Stimulated activated CD4-positive, alpha-beta T cell treated with anti-CD3 and anti-CD28 coated beads, Interleukin-12 subunit alpha, Interleukin-12 subunit beta, amount 100 ng/mL, for 4 hours (primary cell): Measurements from ENCODE around the gene RCC2.
A peak's percentile ranks its signal among the peaks of the same experiment; 100 is the strongest.
"Not testable (repeated sequence)": the region's sequence is repeated elsewhere in the genome, so short reads cannot be mapped to it uniquely, and the experiment has no call there.

Experiments
- DNase-seq: peaks from one replicate; pipeline ENCODE4 v3.0.0-alpha.2; 2020

Gene RCC2

DNA sequence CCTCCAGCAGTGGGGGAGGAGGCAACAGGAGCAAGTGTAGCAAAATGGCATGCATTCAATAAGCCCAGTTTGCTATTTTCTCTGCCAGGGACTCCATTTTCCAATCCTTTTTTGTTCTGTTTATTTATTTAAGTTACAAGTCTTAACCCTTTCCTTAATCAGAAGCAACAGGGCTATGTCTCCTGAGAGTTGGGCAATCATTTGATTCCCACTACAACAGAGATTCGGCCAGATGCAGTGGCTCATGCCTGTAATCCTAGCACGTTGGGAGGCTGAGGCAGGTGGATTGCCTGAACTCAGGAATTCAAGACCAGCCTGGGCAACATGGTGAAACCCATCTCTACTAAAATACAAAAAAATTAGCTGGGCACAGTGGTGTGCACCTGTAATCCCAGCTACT lies 25.5 kb downstream of the RCC2 start:
- no peak for DNase-seq

DNA sequence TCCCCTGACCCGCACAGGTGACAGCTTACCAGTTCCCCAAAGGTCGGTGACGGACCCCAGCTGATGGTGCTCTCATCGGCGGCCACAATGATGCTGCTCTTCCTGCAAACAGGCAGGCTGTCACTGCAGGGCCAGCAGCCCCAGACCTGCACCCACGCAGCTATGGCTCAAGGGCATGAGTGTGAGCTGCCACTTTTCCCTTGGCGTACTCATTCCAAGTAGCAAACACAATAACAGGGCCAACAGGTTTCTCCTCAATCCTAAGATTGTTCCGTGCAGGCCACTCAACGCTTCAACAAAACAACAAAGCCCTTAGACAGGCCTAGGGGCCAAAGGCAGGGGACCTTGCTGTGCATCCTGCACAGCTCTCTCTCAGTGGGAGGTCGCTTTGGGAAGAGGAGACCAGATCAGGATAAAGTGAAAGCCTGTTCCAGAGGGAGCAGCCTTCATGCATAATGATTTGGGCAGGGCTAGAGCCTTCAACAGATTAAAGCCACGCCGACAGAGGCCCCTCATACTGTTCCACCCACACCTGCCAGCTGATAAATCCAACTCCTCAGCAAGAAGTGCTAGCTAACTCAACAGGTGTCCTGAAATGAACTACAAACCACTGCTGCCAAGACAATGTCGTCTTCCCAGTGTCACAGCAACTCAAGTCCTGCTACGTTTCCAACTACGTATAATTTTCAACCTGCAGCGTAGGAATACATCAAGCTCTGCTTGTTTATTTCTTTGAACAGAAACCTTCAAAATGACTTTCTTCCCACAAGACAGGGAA lies 27.2 kb downstream of the RCC2 start:
- no peak for DNase-seq

DNA sequence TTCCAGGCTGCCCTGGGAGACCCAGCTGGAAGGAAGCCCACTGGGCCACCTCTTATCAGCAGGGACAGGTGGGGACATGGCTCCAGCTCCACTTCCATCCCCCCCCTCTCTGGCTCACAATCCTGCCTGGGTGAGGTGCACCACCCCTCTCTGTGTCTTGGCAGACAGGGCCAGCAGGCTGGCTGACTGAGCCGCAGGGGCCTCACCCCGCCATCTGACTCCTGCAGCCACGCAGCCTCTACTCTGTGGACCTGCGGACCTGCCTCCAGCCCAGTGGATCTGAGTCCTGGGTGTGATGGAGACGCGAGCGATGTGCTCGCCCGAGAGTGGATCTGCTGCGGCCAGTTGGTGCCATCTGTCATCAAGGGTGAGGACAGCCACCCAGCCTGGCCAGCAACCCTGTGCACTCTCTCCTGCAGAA lies 30.1 kb downstream of the RCC2 start:
- DNase-seq = no peak

DNA sequence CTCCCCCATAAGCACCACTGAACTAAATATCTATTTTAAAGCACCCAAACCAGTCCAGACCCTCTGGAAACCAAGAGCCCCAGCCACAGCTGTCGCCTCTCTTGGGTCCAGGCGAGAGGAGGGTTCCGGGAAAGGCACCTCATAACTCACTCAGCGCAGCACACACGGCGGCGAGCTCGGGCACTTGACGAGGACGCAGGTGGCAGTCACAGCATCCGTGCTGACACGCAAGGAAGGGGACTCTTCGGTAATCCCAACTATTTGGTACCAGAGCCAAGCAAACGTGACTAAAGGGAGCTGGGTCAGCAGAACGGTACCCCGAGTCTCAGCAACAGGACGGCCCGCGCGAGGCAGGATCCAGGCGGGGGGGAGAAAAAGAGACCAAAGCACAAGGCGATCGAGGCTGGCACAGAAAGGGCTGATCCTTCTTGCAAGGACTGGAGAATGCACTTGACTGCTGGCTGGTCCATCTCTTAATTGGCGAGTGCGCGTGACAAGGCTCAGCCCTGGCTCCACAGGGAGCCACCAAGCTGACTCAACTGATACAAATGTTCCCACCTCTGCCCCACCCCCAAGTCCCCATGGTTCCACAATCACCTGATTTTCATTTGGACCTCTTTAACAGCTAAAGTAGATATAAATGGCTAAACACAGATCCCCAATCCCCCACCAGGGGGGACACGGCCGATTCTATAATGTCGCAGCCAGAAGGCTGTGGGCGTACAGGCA lies 31.5 kb downstream of the RCC2 start:
- DNase-seq = not testable (repeated sequence)

DNA sequence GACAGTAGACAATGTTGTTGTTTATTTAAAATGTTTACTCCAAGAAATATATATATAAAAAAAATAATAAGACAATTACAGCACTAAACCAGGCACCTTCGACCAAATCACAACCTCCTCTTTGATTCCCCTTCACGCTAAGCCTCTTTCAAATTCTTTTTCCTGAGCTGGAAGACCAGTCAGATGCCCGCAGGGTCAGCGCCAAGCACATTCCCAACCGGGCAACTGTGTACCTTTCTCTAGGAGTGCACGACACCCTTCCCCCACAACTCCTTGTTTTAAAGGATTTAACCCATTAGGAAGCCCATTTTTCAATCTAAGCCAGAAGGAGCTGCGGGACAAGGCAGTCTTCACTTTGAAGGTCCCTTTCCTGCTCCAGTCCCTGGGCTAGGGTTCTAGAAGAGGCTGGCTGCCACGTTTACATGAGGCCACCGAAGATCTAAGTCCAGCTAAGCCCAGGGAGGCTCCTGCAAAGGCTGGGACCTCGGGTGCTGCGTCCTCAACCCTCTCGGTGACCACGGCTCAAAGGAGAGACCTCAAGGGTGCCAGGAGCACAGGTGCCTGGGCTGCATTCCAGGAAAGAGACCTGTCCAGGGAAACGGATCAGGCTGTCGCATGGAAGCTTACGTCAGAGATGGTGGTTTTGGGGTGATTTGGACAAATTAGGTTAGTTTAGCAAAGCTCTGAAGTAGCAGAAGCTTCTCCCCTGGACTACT lies 32.6 kb downstream of the RCC2 start:
- not testable (repeated sequence) for DNase-seq

DNA sequence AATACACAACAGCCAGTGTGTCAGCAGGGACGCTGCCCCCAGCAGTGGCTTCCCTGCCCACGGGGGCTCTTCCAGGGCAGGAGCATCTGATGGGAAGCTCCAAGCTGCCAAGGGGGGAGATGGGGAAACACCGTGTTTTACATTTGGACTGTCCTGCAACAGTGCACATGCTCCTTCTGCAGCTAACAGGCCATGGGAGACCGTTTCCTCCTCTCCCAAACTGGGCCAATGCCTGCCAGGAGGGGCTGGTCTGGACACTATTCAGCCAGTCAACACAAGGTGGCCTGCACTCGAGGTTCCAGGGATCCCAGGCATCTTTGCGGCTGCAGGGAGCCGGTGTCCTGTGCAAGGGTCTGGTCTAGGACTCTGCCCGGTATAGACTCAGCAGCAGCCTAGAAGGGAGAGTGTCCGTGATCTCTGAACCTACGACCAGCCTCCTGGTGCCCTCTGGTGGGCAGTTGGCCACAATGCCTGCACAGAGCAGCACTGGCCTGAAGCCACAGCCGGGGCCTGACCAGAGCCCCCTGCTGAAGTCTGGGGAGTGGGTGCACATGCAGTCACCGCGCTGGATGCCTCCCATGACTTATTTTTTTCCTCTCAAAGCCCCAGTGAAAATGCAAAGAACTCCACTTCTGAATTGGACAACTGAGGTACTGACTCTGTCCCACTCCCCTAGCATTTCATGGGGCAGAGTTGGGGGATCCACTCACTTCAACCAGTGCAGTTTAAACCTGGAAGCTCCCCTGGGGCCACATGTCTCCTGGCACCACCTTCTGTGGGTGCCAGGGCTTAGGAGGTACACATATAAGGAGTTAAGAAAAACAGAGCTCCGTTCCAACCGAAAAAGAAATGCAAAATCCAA lies 33.3 kb downstream of the RCC2 start:
- peak; percentile 33 for DNase-seq

DNA sequence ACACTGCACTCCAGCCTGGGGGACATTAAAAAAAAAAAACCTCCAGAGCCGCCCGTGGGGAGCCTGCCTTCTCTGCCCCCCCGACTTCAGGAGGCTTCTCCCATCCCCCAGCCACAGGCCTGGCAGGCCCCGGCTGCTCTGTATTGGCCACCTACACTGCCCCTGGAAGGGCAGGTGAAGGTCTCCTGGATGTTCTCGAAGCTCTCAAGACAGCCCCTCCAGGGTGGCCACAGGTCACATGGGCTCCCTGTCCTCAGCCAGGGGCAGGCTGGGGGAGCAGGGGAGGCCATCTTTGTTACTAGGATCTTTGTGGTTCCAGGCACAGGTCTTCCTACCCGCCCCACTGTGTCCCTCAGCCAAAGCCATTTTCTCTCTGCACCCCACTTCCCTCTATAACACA lies 34.7 kb downstream of the RCC2 start:
- no peak for DNase-seq

DNA sequence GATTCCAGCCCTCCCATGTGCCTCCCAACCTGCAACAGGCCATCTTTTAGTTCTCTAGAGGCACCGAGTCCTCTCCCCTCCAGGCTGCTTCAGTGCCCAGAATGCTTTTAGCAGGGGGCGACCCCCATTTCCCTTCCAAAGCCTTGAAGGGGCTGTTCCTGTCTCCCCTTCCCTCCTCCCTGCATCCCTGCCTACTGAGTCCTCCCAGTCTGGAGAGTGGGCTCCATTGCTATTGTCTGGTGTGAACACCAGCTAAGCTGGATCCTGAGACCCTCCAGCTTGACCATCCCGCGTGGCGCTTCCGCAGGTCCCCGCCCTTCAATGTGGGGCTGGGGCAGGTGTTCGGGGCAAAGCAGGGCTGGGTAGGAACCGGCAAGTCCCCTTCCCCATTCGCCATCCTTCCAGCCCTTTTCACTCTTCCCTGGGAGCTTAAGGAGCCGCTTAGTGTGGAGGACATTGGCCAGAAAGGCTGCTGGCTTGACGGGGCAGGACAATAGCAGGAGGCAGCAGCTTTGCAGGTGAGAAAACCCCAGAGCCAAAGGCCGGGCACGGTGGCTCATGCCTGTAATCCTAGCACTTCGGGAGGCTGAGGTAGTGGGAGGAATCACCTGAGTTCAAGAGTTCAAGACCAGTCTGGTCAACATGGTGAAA lies 35.3 kb downstream of the RCC2 start:
- DNase-seq = no peak

DNA sequence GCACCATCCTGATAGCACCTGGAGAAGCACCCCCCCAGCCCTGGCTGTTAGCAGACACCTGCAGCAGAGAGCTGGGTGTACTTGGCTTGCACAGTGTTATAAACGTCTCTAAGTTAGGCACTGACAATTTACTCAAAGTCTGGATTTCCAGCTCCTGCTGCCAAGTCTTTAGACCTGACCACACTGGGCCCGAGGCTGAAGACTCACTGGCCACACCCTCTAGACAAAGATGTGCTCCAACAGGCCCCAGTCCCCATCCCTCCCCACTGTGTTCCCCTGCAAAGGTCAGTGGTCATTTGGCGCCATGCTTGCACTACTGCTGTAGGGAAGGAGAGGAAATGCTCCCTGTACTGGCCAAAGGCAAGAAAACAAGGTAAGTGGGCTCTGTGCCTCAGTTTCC lies 36.4 kb downstream of the RCC2 start:
- no peak for DNase-seq

DNA sequence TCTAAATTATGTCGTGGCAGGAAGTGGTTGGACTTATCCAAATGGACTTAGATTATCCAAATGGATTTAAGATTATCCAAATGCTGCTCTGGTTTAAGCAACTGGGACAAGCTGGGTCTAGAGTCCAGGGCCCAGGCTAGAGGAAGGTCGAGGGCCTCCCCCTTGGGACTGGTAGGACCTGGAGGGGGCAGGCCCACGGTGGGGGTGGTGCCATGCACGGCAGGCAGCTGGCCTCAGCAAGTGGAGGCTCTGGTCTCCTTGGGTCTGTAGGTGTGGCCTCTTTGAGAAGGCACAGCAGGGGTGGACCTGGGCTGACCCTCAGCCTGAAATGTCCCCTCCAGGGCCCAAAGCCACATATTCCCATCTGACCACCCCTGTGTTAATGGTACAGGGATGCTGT lies 37.6 kb downstream of the RCC2 start:
- no peak for DNase-seq

DNA sequence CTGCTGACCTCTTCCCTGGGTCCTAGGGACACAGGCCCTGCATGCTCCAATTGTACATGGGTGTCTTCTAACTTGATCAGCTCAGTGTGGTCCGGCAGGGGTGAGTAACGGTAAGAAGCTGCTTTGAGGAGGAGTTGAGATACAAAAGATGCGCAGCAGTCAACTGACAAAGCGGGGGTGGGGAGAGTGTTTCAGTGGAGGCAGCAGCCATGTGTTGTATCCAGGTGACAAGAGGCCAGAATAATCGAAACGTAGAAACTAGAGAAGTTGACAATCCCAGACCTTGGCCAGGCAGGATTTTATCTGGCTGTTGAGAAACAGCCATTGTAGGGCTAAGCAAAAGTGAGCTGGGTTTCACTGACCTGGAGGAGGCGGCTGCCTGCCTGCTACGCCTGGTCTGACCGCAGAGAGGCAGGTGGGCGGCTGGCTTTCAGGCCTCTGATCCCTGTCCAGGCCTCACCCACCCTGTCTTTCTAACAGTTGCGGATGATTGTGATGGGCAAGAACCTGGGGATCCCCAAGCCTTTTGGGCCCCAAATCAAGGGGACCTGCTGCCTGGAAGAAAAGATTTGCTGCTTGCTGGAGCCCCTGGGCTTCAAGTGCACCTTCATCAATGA lies 38.6 kb downstream of the RCC2 start:
- no peak for DNase-seq

DNA sequence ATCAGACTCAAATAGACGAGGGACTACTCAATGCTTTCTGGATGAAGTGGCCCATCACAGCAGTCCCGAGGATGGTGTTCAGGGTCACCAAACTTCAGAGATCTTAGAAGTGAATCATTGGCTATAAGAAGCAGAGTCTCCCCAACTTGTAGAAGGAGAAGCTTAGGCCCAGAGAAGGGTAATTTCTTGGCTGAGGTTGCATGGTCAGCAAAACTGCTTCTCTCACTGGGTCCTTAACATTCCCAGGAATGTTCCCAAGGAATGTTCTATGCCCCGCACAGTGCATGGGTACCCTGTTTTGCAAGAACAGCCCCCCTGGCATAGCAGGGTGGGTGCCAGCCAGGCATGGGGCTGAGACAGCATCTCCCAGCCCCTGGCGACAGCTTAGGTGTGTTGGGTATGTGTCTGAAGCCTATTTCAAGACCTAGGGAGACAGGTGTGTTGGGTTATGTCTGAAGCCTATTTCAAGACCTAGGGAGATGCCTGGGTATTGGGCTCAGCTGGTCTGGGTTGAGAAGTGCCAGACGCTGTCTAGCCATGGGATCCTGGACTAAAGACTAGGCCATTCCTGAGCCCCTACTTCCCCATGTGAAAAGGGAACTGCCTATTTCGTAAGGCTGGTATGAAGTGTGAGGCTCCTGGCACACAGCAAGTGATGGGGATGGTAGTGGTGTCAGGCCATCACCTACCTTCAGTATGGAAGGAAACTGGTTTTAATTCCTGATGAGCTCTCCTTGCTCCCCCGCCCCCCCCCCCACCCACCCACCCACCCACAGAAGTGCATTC lies 41.4 kb downstream of the RCC2 start:
- no peak for DNase-seq

DNA sequence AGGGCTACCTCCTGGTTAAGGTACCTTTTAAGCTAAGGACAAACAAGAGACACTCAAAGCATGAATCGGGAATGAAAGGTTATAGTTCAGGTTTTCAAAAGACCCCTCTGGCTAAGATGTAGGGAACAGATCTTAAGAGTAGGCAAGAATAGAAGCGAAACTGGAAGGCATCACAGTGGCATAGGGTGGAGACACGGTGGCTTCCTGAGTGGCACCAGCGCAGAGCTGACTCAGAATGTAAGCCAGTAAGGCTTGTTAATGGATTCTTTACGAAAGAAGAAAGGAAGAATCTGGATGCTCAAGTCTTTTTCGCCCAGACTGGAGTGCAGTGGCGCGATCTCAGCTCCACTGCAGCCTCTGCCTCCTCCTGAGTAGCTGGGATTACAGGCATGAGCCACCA lies 46.2 kb downstream of the RCC2 start:
- no peak for DNase-seq

DNA sequence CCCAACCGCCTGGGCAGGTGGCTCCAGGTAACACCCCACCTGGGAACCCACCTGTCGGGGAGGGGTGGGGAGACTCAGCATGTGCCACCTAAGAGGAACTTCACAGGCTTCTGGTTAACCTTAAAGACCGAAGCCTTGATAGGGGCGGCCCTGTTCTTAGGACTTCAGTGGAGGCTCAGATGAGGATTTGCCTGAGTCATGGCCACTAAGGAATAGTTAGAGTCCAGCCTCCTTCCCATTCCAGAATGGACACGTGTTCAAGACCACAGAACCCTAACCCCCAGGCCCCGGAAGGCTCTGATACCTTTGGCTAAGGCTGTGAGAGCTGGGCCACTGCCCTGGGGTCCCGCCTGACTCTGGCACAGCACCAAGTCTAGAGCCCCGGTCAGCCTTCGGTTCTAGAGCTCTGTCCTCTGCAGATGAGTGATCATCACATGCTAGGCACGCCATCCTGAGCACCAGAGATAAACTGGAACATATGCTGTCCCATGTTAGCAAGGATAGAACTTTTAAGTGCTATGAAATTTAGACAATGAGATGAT lies 47.2 kb downstream of the RCC2 start:
- DNase-seq = no peak

DNA sequence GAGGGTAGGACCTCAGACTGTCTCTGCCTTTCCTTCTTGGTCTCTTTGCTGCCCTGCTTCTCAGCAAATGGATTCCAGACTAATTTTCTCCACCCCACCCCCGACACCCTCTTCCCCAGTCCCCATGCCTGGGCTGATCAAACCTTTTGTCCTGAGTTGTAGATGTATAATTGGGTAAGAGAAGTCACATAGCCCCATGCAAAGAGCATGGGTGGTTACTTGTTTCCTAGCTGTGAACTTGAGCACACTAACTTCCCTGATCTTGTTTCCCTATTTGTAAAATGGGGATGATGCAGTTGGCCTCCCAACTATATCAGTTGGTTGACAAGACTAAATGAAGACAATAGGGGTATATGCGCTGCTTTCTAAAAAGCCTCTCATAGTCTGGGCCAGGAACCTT lies 58.3 kb downstream of the RCC2 start:
- DNase-seq = no peak

DNA sequence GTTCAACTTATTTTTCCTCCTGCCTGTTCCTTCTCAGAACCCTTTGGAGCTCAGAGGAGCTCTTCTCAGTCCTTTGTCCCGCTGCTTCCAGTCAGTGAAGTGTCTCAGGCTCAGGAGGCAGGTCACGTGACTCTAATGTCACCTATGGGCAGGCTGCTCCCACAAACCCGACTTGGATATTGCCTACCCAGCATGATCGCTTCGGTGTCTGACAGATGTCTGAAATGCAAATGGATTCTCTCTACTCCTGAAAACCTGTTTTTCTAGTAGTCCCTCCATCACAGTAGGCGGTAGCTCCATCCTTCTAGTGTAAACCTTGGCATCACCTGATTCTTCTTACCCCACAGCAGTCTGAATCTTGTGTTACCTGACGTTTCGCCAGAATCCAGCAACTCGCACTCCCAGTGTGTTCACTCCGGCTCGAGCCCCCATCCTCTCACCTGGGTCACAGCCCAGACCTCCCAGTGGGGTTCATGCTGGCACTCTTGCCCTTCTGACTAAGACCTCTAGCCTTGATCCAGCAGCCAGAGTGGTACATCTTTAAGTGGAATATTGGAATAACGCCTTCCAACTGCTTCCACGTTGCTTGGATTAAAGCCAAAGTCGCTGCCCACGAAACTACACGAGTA lies 62.0 kb downstream of the RCC2 start:
- no peak for DNase-seq

DNA sequence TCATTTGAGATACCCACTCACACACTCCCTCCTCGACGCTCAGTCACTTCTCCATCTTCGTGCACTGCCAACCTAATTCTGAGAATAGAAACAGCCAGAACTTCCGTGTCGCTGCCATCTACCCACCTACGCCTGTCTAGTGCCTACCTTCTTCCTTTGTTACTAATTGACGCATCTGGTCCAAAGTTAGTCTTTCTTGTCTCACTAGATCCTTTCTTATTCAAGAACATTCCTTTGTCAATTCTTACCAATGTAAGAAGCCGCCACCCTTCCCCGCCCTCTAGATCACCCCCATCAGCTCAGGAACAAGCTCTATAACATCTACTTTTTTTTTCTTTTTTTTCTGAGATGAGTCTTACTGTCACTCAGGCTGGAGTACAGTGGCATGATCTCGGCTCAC lies 63.8 kb downstream of the RCC2 start:
- no peak for DNase-seq

DNA sequence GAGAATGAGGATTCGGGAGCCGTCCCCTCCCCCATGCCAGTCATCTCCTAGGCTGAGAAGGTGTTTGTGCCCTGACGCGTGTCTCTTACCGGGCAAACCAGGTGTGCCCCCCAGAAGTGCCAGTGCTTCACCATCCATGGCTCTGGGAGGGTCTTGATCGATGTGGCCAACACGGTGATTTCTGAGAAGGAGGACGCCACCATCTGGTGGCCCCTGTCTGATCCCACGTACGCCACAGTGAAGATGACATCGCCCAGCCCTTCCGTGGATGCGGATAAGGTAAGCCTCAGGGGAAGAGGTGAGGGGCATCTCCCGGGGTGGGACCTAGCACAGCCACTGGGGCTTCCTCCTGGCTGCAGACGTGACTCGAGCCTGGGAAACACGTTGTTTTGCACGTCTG lies 66.5 kb downstream of the RCC2 start:
- no peak for DNase-seq

DNA sequence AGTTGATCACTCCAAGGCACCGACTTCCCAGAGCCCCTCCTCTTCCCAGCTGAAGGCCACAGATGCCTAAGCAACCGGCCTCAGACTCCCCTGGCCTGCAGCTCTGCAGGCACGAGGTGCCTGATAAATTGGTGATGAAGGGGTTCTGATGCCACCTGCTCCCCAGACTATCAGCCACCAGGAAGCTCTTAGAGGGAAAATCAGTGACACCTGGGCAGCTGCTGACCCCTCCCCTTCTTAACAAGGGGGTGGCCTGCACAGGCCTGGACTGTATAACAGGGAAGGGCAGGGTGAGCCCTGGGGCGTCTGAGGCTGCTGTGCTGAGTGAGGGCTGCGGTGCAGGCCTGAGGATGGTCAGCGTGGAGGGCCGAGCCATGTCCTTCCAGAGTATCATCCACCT lies 67.6 kb downstream of the RCC2 start, which contains the start of gene PADI6:
TSS of gene PADI6 (plus strand) at position 301 of the 400 bp plus-strand sequence. CDS start at position 351, 50 bp downstream.
- no peak for DNase-seq

DNA sequence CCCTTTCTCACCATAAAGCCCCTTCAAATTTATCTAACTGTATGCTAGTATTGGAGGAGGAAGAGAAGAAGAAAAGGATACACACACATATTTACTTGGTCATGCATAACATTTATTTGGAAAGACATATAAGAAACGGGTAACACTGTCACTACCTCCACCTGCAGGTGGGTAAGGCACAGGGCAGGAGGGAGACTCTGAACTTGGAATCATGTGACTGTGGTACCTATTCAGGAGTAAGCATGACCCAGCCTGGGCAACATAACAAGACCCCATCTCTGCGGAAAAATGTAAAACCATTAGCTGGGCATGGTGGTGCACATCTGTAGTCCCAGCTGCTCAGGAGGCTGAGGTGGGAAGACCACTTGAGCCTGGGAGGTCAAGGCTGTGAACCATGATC lies 68.9 kb downstream of the RCC2 start:
- no peak for DNase-seq
